Cardiac septum (tissue), 1 donor: ENCODE data around the gene RPS6KB1. TPM values are rescaled to one million over a fixed set of nuclear protein-coding genes. Genes with fewer than 3 reads are reported as not detected.
"Not testable (repeated sequence)": the region's sequence is repeated elsewhere in the genome, so short reads cannot be mapped to it uniquely, and the experiment has no call there.

Experiments used
- DNase-seq: peaks from one replicate; pipeline ENCODE4 v3.0.0-alpha.2; 2020; ENCODE audit warnings: low spot score
- intact Hi-C: fragments of 100-400 bp; cut with DNase I; formaldehyde crosslinking; loops from one replicate; pipeline ENCODE4 v1.14.0; 2022
- long read RNA-seq: library from polyadenylated mRNA; unstranded; transcript quantifications from one replicate; pipeline ENCODE4 v2.0.0, GENCODE V29; 2021
- total RNA-seq: library from RNA; stranded (reverse); fragmentation: NEBNext Ultra II Directional; extraction: Animal tissue kit (Norgen Biotek cat#: 25700); gene quantifications from one replicate; pipeline ENCODE4 v1.2.1, GENCODE V29; 2021
- donor health status: DM: no; HTN: no; CAD: no.

The RPS6KB1 gene
- 24.7 TPM for total RNA-seq
- long read RNA-seq, full-length matches to known transcripts = 14 of 21 reads
- long read RNA-seq, partial matches to known transcripts = 2 of 21 reads
- long read RNA-seq, other reads (novel, unspliced or antisense) = 5 of 21 reads

DNA sequence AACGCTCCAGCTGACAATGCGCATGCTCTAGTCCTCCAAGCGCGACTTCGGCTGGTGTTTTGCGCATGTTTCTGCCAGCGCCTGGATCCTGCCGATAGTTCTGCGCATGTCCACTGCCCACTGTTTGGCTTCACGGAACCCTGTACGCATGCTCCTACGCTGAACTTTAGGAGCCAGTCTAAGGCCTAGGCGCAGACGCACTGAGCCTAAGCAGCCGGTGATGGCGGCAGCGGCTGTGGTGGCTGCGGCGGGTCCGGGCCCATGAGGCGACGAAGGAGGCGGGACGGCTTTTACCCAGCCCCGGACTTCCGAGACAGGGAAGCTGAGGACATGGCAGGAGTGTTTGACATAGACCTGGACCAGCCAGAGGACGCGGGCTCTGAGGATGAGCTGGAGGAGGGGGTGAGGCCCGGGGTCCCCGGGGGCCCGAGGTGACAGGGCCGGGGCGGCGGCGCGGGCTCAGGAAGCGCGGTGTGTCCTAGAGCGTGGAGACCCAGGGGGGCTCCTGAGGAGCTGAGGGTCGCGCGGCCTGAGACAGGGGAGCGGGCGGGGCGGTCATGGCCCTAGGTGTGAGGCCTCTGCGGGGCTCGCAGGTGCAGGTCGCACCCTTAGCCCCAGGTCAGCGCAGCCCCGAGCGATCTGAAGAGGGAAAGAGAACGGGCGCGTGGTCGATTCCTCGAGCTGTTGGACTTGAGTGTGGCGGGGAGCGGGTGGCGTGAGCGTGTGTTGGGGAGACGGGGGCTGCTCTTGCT lies at the start of gene RPS6KB1, which contains the start of gene TUBD1:
Gene RPS6KB1 (plus strand): TSS at position 198 of the 752 bp plus-strand sequence. CDS start 64 bp downstream, at position 262.
Gene TUBD1 (minus strand): TSS at position 20 of the 752 bp plus-strand sequence. CDS start 1,941 bp downstream, outside the sequence.
- DNase-seq = peak; percentile 97
- intact Hi-C loops = no loop called here

DNA sequence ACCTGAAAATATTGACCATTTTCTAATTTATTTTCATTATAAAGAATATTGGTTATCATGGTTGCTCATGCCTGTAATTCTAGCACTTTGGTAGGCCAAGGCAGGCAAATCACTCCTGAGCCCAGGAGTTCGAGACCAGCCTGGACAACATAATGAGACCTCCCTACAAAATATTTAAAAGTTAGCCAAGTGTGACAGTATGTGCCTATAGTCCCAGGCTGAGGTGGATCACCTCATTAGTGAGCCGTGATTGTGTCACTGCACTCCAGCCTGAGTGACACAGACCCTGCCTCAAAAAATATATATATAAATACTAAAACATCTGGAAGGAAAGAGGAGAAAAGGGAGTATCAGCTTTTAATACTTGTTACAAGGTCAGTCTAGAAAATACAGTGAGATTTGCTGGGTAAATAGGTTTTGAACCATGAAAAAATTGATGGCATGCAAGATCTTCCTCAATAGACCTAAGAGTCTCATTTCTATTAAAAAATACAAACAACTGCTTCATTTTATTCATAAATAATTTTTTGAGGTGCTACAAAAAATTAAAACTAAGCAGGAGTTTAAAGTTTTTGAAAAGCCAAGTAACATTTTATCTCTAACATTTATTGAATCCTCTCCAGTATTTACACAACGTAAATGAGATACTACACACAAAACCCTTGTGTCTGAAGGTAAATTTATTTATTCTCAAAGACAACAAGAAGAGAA lies 47.9 kb upstream of the RPS6KB1 start:
- DNase-seq = no peak

DNA sequence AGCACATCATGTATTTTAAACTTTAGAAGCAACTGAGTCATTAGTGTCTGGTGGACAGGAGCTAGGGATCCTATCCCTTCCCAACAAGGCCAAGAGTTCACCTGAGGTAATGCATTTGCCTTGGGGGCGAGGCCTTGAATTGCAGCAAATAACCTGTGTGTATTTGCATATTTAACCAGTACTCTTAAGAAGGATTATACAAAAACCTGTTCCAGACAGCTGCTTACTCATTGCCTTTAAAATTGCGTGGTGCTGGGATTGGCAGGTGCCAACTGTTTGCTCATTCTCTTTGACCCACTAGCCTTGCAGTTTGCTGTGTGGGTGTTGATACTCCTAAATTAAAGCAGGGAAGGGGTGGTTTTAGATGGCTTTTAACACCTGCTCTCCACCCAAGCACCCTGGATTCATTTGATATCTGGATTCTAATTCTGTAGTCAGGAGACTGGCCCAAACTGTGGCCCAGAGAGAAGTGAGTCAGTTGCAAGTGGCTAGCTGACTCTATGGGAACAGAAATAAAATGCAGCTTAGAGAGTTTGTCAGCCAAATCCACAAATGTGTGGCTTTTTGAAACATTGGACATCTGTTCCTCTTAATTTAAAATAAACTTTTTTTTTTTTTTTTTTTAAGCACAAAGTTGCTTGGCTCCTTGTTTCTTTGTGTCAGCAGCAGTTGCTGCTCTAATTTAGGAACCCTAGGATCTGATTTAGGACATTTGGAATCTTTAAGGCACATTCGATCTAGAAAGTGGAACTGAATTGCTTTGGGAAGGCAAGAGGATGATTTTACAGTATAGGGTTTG lies 47.1 kb upstream of the RPS6KB1 start:
- intact Hi-C loops = no loop called here
- DNase-seq = no peak

More for the DNA sequence above, 47.9 kb upstream of the RPS6KB1 start:
- intact Hi-C loops = no loop called here

DNA sequence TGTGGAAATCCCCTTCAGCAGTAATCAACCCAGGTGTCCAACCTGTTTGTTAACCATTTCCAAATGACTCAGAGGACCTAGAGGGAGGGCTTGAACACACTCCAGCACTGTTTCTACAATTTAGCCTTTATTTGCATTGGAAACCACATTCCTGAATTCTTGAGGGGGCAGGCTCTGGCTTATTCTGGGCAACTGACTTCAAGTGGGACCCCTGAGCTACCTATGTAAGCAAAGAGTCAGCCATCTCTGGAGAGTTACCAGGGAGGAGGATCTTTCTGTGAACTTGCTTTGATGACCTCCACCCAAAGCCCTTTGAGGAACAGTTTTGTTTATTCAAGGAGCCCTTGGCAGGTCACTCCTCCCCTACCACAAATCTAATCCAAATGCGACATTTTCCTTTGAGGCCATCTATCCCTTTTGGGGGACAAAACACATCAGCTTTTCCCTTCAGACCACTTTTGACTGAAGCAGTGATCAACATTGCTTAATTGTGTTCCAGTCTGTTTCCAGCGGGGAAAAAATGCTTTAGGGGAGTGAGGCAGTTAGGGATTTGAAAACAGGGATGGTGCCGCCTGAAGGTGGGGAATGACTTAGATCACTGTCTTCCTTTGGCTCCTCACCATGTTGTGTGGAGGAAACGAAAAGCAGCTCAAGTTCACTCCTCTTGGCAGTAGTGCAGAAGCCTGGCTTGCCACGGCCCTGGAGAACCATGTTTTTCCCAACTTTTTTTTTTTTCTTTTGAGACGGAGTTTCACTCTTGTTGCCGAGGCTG lies 46.3 kb upstream of the RPS6KB1 start:
- no peak for DNase-seq
- intact Hi-C loops = no loop called here

DNA sequence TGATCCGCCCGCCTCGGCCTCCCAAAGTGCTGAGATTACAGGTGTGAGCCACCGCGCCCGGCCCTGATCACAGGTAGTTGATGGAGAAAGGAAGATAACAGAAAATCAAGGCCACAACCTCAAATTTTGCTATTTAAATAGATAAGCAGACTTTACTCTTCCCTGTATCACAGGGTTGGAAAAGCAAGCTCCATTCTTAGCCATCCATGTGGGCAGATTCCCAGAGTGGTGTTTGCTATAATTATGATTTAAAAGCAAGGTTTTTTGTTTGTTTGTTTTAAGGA lies 44.6 kb upstream of the RPS6KB1 start:
- intact Hi-C loops = no loop called here
- DNase-seq = no peak

DNA sequence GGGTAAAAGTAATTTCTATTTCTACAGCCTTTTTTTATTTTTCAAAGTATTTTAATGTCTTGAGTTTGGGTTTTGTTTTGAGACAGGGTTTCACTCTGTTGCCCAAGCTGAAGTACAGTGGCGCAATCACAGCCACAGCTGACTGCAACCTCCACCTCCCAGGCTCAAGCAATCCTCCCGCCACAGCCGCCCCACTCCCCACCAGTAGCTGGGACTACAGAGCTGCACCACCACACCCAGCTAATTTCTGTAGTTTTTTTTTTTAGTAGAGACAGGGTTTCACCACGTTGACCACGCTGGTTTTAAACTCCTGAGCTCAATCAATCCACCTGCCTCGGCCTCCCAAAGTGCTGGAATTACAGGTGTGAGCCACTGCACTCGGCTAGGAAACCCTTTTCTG lies 44.1 kb upstream of the RPS6KB1 start:
- peak; percentile 91 for DNase-seq
- intact Hi-C loops = no loop called here

DNA sequence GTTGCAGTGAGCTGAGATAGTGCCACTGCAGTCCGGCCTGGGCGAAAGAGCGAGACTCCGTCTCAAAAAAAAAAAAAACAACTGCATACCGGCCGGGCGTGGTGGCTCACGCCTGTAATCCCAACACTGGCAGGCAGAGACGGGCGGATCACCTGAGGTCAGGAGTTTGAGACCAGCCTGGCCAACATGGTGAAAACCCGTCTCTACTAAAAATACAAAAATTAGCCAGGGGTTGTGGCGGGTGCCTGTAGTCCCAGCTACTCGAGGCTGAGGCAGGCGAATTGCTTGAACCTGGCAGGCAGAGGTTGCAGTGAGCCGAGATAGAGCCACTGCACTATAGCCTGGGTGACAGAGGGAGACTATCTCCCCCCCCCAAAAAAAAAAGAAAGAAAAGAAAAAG lies 42.6 kb upstream of the RPS6KB1 start:
- DNase-seq, intact Hi-C loops: not testable (repeated sequence)

DNA sequence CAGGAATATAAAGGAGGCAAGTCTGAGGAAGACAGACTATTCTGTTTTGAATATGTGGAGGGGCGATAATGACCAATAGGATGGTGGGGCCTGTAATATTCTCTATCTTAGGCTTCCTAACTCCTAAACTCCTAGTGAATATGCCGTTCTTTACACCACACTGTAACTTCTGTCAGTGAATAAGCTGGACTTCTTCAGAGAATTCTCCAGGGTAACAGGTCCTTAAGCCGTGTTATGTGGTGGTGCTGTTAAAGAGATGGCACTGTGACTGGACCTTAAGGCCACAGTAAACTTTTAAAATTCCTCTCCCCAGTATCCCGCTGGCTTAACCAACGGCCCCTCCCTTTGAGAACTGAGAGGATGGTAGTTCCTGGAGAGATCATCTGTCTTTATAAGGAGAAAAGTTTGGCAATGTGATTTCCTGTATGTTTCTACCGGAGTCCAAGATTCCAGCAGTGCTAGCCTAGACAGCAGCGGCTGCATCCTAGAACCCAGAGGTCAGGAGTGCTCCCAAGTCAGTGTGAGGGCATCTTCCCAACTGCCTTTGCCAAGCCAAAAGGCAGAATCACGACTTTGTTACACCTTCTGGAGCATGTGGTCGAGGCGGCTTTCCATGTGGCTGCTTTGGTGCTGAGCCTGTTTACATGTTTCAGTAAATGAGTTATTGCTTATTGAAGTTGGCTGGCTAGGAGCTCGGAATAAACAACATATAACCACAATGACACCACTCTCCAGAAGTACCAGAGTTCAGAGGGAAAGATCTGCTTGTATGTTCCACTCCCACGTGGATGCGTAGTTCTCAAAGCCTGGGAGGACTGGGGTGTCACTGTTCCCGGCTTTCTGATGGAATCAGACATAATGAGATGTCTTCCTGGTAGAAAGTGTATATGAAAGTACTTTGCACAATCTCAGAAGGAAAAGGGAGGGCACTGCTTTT lies 41.2 kb upstream of the RPS6KB1 start:
- DNase-seq = no peak
- intact Hi-C loops = no loop called here

DNA sequence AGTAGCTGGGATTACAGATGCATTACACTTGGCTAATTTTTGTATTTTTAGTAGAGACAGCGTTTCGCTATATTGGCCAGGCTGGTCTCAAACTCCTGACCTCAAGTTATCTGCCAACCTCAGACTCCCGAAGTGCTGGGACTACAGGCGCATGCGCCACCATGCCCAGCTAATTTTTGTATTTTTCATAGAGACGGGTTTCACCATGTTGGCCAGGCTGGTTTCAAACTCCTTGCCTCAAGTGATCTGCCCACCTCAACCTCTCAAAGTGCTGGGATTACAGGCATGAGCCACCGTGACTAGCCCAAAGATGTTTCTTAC lies 40.1 kb upstream of the RPS6KB1 start:
- intact Hi-C loops, DNase-seq: not testable (repeated sequence)

DNA sequence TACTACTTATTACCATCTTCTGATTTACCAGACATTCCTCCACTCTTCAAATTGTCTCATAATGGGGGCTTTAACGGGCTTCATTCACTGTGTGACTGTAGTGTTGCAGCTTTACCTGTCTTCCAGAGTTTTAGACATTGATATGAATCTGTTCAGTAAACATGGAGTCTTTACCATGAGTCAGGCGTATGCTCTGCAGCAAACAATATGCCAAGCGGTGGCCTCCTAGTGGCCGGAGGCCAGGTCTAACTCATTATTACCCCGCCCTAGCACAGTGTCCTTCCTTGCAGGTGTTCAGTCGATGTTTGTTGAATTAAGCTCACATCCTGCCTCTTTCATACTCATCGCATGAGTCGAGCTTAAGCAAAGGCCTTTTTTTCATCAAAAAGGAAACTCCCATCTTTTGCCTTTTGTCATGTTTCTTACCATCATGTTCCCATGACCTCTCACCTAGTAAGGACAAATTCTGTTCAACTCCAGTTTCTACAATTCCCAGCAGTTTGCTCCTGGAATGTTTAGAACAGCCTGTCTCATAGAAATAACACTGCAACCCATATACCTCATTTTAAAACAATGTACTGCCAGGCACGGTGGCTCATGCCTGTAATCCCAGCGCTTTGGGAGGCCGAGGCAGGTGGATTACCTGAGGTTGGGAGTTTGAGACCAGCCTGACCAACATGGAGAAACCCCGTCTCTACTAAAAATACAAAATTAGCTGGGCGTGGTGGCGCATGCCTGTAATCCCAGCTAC lies 39.6 kb upstream of the RPS6KB1 start:
- no peak for DNase-seq
- intact Hi-C loops = no loop called here

DNA sequence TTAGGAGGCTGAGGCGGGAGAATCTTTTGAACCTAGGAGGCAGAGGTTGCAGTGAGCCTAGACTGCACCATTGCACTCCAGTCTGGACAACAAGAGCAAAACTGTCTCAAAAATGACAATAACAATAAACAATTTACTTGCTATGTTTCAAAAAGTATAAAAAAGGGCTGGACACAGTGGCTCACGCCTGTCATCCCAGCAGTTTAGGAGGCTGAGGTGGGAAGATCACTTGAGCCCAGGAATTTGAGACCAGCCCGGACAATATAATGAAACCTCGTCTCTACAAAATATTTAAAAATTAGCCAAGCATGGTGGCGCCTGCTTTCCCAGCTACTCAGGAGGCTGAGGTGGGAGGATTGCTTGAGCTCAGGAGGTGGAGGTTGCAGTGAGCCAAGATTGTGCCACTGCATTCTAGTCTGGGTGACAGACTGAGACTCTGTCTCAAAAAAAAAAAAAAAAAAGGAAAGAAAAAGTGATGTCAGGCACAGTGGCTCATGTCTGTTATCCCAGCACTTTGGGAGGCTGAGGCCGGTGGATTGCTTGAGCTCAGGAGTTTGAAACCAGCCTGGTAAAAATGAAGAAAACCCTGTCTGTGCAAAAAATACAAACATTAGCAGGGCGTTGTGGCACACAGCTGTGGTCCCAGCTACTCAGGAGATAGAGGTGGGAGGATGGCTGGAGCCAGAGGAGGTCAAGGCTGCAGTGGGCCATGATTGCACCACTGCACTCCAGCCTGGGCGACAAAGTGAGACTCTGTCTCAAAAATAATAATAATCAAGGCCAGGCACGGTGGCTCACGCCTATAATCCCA lies 38.8 kb upstream of the RPS6KB1 start:
- DNase-seq, intact Hi-C loops: not testable (repeated sequence)

DNA sequence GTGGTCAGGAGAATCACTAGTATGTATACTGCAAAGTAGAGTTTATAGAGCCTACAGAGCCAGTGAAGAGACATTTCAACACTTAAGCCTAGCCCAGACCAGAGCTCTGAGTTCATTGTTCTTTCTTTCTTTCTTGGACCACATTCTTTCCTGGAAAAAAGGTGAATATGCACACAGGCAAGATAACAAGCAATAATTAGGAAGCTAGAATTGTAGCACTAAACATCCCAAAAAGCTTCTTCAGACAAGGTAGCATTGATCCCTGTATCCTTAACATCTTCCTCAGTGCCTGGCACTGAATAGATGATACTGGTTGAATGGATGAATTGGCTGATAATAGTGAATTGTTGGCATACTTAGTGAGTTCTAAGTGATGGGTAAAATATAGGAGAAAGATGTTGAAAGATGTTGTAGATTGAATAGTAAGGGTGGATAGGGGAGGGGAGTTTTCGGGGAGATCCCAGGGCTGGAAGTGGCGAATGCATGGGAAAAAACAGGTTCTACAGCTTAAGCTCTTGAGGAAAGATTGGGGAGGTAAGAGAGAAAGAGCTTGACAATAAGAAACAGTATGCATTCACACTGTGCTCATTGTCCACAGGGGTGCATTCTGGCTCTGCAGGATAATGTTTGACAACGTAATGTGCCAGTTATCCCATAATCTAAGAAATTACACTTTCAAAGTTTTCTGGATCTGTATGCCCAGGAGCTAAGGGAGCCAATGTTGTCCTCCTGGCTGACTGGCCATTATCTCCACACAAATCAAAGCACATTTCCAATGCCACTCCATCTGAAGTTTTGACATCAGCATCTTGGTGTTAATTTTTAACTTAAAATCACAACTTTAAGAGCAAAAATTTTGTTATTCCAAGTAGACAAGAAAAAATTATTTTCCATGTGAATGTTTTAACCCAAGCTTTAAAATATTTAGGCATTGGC lies 35.8 kb upstream of the RPS6KB1 start:
- no peak for DNase-seq
- intact Hi-C loops = no loop called here

DNA sequence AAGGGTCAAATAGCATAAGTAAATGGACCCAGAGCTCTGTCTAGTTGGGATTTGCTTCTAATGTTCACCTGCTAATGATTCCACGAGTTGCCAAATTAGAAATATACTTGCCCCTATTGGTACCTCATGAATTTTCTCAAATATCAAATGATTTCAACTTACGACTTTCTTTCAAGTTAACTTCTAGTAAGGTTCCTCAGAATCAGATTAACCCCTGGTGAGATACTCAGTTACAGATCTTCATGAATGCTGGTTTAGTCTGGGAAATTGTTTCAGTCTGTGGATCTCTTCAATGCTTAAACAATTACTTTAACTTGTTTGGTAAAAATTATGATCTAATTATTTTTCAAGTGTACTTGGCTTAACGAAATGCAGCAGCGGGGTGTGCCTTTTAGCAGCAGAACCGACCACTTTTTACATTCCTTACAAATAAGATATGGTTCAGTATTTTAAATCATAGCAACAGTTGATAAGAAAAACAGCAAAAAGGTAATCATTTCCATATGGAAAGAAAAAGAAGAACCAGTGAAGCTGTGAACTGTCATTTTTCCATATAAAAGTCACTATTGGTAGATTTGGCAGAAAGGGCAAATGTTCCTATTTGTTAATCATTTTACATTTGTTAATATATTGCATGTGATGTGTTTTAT lies 34.6 kb upstream of the RPS6KB1 start:
- intact Hi-C loops = no loop called here
- no peak for DNase-seq

DNA sequence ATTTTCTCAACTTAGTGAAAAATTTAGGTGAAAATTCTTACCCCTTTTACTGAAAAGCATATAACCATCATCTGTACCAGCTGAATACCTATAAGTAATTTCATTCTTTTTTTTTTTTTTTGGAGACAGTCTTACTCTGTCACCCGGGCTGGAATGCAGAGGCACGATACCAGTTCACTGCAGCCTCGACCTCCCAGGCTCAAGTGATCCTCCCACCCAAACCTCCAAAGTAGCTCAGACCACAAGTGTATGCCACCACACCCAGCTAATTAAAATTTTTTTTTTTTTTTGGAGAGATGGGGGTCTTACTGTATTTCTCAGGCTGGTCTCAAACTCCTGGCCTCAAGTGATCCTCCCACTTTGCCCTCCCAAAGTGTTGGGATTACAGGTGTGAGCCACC lies 34.0 kb upstream of the RPS6KB1 start:
- no peak for DNase-seq
- intact Hi-C loops = no loop called here

DNA sequence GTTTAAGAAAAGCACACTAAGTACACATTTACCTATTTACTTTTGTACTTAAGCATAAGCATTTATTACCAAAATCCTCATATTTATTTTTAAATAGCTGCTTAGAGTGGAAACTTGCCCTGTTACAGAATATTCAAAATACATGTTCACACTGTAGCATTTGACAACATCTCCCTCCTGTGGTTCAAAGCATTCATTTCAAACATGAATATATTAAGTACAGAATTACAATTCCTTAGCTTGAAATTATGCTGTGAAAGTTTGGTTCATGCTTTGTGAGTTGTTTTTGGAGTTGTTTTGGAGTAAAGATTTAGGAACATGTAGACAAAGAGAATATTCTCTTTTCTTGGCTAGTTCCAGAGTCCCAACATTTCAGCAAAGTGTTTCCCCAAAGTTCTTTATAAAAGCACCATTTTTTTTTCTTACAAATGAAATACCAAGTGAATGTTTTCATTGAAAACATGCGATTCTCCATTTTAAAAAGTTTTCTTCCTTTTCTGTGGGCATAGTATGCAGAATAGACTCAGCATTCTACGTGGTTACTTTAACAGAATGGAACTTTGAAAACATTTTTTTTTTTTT lies 33.4 kb upstream of the RPS6KB1 start:
- intact Hi-C loops = no loop called here
- no peak for DNase-seq
